ENCODE measurements around the gene SLTM.
"Not testable (repeated sequence)": the region's sequence is repeated elsewhere in the genome, so short reads cannot be mapped to it uniquely, and the experiment has no call there.

- not testable (repeated sequence) for TF ChIP-seq POLR2A (IDR thresholded peaks at IDR 0.05; ENCODE audit: low read depth, low read length); POLR2AphosphoS5 (IDR thresholded peaks at IDR 0.05; ENCODE audit: low read depth, low read length); TAF1 (IDR thresholded peaks at IDR 0.05; ENCODE audit: borderline replicate concordance, low read depth, low read length)
These were observed 1.5 kb upstream of the SLTM start for GRCh38 chr15:58934974-58935373.

Measured in GM12892 (cell line).